HG03575 (cell line): ENCODE measurements around the gene TRIM31.
"Not testable (repeated sequence)": the region's sequence is repeated elsewhere in the genome, so short reads cannot be mapped to it uniquely, and the experiment has no call there.

Experiments used
- ATAC-seq: cut with Tn5 transposase; IDR thresholded peaks from one replicate; pipeline ENCODE4 v1.9.1; 2021; ENCODE audit not compliant: unreplicated experiment, insufficient number of reproducible peaks, low FRiP score; ENCODE audit errors: extremely low read depth

The TRIM31 gene

GRCh38 chr6:30122515-30122914 lies 9.6 kb upstream of the TRIM31 start:
- no peak for ATAC-seq

DNA sequence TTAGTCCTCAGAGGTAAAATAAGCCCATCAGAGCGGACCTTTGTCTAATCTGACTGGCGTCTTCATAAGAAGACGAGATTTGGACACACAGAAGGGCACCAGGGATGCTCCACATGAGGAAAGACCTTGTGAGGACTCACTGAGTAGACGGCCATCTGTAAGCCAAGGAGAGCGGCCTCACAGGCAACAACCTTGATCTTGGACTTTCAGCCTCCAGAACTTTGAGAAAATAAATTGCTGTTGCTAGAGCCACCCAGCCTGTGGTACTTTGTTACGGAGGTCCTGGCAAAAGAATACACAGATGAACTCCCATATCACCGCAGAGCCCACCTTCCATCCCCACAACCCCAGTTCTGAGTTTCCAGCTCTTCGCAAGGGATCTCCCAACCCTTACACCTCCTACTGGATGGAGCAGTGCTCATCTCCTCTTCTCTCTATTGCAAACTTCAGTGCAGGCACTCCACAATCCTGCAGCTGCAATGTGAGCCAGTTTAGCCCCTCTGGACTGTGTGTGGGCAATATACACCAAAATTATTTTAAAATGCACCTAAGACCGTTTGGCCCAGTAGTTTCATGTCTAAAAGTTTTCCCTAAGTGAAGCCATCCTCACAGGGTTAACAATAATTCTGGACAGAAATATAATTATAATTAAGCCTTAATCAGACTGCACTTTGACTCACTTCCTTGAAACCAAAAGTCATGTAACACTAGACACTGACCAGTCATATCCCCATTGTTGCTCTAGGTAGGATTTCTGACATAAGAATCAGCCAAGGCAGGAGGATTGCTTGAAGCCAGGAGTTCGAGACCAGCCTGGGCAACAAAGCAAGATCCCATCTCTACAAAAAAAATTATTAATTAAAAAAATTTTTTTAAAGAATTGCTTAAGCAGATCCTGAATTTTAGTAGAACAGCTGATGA lies 8.8 kb upstream of the TRIM31 start:
- ATAC-seq, result no peak

GRCh38 chr6:30118691-30119090 lies 5.8 kb upstream of the TRIM31 start:
- ATAC-seq, result not testable (repeated sequence)

DNA sequence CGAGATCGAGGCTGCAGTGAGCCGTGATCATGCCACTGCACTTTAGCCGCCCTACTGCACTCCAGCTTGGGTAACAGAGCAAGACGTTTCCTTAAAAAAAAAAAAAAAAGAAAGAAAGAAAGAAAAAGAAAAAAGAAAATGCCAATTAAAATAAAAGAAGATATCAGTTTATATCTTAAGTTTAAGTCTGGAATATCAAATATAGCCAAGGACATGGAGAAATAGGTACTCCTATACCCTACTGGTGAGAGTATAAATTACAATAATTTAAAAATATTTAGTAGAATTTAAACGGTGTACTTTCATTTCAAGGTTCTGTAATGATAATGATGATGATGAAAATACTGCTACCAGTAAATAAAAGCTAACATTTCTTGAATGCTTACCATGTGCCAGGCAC lies 3.8 kb upstream of the TRIM31 start:
- no peak for ATAC-seq

GRCh38 chr6:30113841-30114240 lies 951 bp upstream of the TRIM31 start:
- no peak for ATAC-seq

- ATAC-seq, result no peak
Observed at GRCh38 chr6:30112402-30112994, 392 bp downstream of the TRIM31 start.

GRCh38 chr6:30111266-30111856 lies 1.5 kb downstream of the TRIM31 start:
- no peak for ATAC-seq

GRCh38 chr6:30104661-30105060 lies 8.2 kb downstream of the TRIM31 start:
- ATAC-seq, result no peak

DNA sequence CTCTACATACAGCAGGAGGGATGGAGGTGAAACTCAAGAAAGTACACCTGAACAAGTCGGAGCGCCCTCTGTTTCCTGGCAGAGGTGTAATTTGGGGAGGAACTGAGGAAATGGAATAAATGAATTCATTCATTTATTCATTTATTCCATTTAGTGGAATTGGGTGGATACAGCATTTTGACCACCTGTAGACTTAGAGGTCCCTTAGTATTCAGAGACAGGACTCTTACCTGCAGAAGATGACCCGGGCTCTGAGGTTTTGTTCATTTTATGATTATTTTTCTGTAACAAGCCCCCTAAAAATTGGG lies 9.1 kb downstream of the TRIM31 start:
- ATAC-seq, result no peak

DNA sequence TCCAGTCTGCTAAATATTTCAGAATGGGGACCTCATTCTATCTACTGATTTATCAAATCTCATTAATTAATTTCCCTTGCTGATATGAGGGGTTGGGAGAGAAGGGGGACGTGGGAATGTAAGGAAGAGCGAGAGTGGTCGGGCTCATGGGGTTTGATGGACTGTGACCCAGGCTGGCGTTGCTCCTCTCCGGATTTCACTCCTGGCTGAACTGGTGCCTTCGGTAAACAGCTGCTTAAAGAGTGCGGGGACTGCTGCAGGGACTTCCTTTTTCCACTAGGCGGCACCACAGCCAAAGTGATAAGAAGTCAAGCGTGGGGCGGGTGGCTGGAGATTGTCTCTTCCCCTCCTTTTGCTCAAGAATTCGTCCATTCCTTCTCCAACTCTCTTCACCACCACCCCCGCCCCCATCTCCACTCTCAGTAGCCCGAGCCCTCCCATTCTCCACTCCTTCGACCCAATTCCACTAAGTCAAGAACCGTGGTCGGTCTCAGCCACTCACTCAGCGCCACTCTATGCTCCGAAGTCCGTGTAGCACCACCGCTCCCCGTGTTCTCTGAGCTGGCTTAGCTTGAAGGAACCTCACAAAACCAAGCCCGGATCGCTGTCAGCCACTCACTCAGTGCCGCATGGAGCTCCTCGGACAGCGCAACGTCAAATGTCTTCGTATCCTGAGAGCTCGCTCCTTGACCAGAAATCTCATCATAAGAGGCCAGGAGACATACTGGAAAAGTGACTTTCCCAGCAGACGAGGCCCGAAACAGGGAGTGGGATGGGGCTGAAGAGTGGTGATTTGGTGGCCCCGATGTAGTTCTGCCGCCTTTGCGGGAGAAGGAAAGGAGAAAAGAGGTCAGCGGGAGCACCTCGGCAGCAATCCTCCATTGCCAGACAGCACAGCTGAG lies 9.7 kb downstream of the TRIM31 start:
- no peak for ATAC-seq

GRCh38 chr6:30102414-30102969 lies 10.4 kb downstream of the TRIM31 start:
- no peak for ATAC-seq

GRCh38 chr6:30101444-30102413 lies 11.2 kb downstream of the TRIM31 start:
- no peak for ATAC-seq

GRCh38 chr6:30100585-30101443 lies 12.1 kb downstream of the TRIM31 start:
- ATAC-seq, result no peak

DNA sequence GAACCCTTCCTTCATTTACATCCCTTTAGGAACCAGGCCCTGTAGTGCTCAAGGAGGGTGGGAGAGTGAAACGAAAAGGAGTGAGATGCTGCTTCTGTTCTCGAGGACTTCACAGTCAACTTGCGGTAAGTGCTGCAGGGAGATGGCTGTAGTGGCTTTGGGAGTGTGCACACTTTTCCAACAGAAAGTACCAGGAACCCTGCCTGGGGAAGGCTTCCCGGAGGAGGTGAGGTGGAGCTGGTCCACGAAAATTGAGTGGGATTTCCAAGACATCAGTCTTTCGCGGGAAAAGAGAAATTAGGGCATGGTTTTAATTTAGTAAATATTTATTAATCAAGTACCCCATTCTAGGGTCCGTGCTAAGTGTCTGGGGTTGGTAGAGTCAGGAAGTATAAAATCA lies 12.7 kb downstream of the TRIM31 start:
- ATAC-seq, result no peak

- ATAC-seq, result no peak
Observed at GRCh38 chr6:30097902-30098768, 14.8 kb downstream of the TRIM31 start.

DNA sequence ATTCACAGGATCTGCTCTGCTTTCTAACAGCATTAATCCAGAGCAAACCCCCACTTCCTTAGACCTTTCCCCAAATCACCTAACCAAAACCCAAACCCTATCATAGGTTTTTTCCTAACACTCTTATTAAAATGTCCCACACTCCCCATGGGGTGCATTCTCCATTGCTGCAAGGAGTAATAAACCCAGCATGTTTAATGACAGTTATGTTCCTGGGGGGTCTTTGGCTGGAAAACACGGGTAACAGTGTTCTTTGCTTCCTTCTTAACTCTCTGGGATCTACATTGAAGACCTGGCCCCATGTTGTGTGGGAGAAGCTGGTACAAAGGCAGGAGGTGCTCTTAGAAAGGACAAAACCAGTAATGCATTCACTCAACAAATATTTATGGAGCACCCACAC lies 16.1 kb downstream of the TRIM31 start:
- ATAC-seq, result no peak
